Right lobe of liver (tissue), 4 donors: ENCODE measurements around the gene IL1RL2.

Source experiments
- POLR2A ChIP-seq: fragments of 450-650 bp; IDR thresholded peaks from one replicate; pipeline ENCODE4 v1.6.1; 2017; ENCODE audit warnings: antibody characterized with exemption, mild to moderate bottlenecking
- TF ChIP-seq, protein P1 (sequence below), 4 donors: fragments of 200-600 bp in 3 of 4; fragments of 450-650 bp in 1 of 4; IDR thresholded peaks; one replicate each; pipeline versions ENCODE4 v1.5.1 to v1.8.0; 2016 to 2022; ENCODE audit warnings: antibody characterized with exemption in 4 of 4, mild to moderate bottlenecking in 2 of 4
- donor health status: DM: no; HTN: no; CAD: no.
- donor health status: DM: no; HTN: no; CAD: no.
- donor health status: DM: no; HTN: yes; CAD: no.

DNA sequence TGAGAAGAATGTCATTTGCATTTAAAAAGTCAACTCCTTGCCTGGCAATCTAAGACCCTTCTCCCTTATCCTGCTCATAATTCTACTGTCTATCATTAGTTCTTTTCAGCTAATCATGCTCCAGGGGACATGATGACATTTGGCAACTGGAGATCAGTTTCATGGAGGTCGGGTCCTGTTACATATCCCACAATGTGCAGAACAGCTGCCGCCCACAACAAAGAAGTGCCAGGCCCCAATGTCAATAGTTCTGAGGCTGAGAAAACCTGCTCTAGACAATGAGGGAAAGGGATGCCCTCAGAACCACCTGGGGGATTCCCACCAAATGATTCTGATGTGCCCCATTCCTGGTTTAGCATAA, 71.2 kb downstream of the IL1RL2 start:
- TF ChIP-seq, protein P1, sequence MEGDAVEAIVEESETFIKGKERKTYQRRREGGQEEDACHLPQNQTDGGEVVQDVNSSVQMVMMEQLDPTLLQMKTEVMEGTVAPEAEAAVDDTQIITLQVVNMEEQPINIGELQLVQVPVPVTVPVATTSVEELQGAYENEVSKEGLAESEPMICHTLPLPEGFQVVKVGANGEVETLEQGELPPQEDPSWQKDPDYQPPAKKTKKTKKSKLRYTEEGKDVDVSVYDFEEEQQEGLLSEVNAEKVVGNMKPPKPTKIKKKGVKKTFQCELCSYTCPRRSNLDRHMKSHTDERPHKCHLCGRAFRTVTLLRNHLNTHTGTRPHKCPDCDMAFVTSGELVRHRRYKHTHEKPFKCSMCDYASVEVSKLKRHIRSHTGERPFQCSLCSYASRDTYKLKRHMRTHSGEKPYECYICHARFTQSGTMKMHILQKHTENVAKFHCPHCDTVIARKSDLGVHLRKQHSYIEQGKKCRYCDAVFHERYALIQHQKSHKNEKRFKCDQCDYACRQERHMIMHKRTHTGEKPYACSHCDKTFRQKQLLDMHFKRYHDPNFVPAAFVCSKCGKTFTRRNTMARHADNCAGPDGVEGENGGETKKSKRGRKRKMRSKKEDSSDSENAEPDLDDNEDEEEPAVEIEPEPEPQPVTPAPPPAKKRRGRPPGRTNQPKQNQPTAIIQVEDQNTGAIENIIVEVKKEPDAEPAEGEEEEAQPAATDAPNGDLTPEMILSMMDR (IDR thresholded peaks at IDR 0.05), result no peak
- no peak for TF ChIP-seq POLR2A
